Measurements from ENCODE around the gene KLK13.

The KLK13 gene

DNA sequence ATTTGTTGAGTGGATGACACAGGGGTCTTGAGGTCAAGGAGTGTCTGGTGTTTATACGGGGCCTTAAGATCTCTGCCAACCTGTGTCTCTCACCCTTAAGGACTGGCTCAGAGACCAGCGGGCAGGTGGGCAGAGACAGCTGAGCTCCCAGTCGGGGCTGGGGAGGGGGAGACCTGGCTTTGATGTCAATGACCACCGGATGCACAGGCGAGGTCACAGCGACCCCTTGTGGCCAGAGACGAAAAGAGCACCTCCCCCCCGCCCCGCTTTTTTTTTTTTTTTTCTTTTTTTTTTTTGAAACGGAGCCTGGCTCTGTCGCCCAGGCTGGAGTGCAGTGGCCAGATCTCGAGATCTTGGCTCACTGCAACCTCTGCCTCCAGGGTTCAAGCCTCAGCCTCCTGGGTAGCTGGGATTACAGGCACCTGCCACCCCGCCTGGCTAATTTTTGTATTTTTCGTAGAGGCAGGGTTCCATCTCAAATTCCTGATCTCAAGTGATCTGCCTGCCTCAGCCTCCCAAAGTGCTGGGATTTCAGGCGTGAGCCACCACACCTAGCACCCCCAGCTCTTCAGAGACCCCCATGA is 29.9 kb upstream of the KLK13 start:
- Histone ChIP-seq H4K20me1 (ENCODE audit: insufficient read depth, low read length) (peaks cover 29% of the 10 kb centered on the region), H2AFZ (ENCODE audit: low read depth, low read length) (no peak overlapping the region), H3K4me2 (ENCODE audit: insufficient read depth, low read length) (no peak overlapping the region), H3K79me2 (ENCODE audit: insufficient read depth, low read length) (no peaks in the 10 kb centered on the region; the same call in 1 of the 2 replicates), H3K27me3 (ENCODE audit: insufficient read depth, low read length, poor library complexity) (no peaks in the 10 kb centered on the region), H3K4me3 (ENCODE audit: low read depth in 1 of 2, low read length in 2 of 2) (no peak overlapping the region), H3K9ac (ENCODE audit: low read depth, low read length) (no peak overlapping the region), H3K27ac (ENCODE audit: low read length) (no peak overlapping the region), H3K4me1 (ENCODE audit: insufficient read depth, low read length) (no peaks in the 10 kb centered on the region), H3K36me3 (ENCODE audit: insufficient read depth, low read length) (peaks cover 18% of the 10 kb centered on the region), H3K9me3 (ENCODE audit: insufficient read depth, low read length, severe bottlenecking) (no peaks in the 10 kb centered on the region)
- TF ChIP-seq EZH2 (IDR thresholded peaks at IDR 0.05; ENCODE audit: borderline replicate concordance, low read depth, low read length, severe bottlenecking): no peak
- TF ChIP-seq, protein P1, sequence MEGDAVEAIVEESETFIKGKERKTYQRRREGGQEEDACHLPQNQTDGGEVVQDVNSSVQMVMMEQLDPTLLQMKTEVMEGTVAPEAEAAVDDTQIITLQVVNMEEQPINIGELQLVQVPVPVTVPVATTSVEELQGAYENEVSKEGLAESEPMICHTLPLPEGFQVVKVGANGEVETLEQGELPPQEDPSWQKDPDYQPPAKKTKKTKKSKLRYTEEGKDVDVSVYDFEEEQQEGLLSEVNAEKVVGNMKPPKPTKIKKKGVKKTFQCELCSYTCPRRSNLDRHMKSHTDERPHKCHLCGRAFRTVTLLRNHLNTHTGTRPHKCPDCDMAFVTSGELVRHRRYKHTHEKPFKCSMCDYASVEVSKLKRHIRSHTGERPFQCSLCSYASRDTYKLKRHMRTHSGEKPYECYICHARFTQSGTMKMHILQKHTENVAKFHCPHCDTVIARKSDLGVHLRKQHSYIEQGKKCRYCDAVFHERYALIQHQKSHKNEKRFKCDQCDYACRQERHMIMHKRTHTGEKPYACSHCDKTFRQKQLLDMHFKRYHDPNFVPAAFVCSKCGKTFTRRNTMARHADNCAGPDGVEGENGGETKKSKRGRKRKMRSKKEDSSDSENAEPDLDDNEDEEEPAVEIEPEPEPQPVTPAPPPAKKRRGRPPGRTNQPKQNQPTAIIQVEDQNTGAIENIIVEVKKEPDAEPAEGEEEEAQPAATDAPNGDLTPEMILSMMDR (IDR thresholded peaks at IDR 0.05; ENCODE audit: borderline replicate concordance, extremely low read depth, low read length, poor library complexity, severe bottlenecking): peak; percentile 70
- ATAC-seq (ENCODE audit: insufficient read depth, low read depth): no peak
- peak; percentile 27 for DNase-seq

DNA sequence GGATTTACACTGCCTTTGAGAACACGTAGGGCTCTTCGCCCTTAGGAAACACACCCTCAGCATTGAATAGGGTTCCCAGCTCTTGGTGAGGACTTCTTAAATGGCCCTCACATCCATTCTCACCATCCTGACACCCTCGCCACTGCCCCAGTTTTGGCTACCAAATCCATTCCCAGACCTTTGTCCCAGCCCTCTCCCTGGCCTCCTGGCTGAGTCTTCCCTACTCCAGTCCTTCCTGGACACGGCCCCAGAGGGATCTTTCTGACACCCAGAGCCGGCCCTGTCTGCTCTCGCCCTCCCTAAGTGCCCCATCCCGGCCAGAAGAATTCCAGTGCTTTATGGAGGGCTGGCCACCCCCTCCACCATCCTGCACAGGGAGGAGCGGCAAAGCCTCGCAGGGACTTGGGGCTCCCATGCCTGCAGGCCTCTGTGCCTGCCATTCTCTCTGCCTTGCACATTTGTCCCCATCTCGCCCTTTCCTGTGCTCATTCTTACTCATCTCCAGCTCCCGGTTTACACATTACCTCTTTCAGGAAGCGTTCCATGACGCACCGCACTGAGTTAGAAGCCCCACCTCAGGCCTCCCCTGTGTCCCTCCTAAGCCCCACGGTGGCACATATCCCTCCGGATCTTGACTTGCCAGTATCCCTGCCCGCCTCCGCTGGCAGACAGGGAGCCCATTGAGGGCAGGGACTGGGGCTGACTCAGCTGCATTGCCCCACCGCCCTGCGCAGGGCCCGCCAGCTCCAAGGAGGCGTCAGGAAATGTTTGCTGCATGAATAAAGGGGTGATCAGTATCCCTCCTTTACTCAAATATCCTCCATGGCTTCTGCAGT is 28.8 kb upstream of the KLK13 start:
- TF ChIP-seq EZH2 (IDR thresholded peaks at IDR 0.05; ENCODE audit: borderline replicate concordance, low read depth, low read length, severe bottlenecking): no peak
- TF ChIP-seq, protein P1 (IDR thresholded peaks at IDR 0.05; ENCODE audit: borderline replicate concordance, extremely low read depth, low read length, poor library complexity, severe bottlenecking): no peak
- Histone ChIP-seq H3K4me3 (ENCODE audit: low read depth in 1 of 2, low read length in 2 of 2) (no peak overlapping the region), H3K4me1 (ENCODE audit: insufficient read depth, low read length) (no peaks in the 10 kb centered on the region), H4K20me1 (ENCODE audit: insufficient read depth, low read length) (peaks cover 22% of the 10 kb centered on the region), H3K79me2 (ENCODE audit: insufficient read depth, low read length) (no peaks in the 10 kb centered on the region), H3K9ac (ENCODE audit: low read depth, low read length) (no peak overlapping the region), H3K27me3 (ENCODE audit: insufficient read depth, low read length, poor library complexity) (no peaks in the 10 kb centered on the region), H3K9me3 (ENCODE audit: insufficient read depth, low read length, severe bottlenecking) (no peaks in the 10 kb centered on the region), H3K27ac (ENCODE audit: low read length) (no peak overlapping the region), H3K4me2 (ENCODE audit: insufficient read depth, low read length) (no peak overlapping the region), H2AFZ (ENCODE audit: low read depth, low read length) (no peak overlapping the region), H3K36me3 (ENCODE audit: insufficient read depth, low read length) (peaks cover 9% of the 10 kb centered on the region)
- ATAC-seq (ENCODE audit: insufficient read depth, low read depth) (no peak), DNase-seq (no peak)

DNA sequence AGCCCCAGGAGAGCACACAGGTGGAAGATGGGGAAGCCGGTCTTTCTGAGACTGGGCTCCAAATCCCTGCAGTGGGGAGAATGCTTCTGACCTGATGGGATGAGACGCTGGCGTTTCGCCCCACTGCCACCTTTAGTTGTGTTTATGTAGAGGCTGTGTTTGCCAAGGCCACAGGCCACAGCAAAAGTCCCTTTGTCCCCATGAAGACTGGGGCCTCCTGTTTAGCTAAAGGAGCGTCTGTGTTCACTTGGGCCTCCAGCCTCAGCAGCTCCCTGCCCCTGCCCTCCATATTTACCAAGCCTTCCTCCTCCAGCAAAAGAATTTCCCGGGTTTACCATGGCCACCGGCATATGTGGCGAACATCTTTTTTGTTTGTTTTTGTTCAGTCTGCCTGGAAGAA is 28.2 kb upstream of the KLK13 start:
- Histone ChIP-seq H3K9ac (ENCODE audit: low read depth, low read length) (no peak overlapping the region), H3K27me3 (ENCODE audit: insufficient read depth, low read length, poor library complexity) (no peaks in the 10 kb centered on the region), H3K79me2 (ENCODE audit: insufficient read depth, low read length) (no peaks in the 10 kb centered on the region), H3K27ac (ENCODE audit: low read length) (no peak overlapping the region), H3K4me3 (ENCODE audit: low read depth in 1 of 2, low read length in 2 of 2) (no peak overlapping the region), H3K4me1 (ENCODE audit: insufficient read depth, low read length) (no peaks in the 10 kb centered on the region), H3K9me3 (ENCODE audit: insufficient read depth, low read length, severe bottlenecking) (no peaks in the 10 kb centered on the region), H2AFZ (ENCODE audit: low read depth, low read length) (no peak overlapping the region), H4K20me1 (ENCODE audit: insufficient read depth, low read length) (peaks cover 20% of the 10 kb centered on the region), H3K4me2 (ENCODE audit: insufficient read depth, low read length) (no peak overlapping the region), H3K36me3 (ENCODE audit: insufficient read depth, low read length) (peaks cover 5% of the 10 kb centered on the region)
- TF ChIP-seq, protein P1 (IDR thresholded peaks at IDR 0.05; ENCODE audit: borderline replicate concordance, extremely low read depth, low read length, poor library complexity, severe bottlenecking): no peak
- no peak for TF ChIP-seq EZH2 (IDR thresholded peaks at IDR 0.05; ENCODE audit: borderline replicate concordance, low read depth, low read length, severe bottlenecking)
- DNase-seq: no peak
- no peak for ATAC-seq (ENCODE audit: insufficient read depth, low read depth)
